Measurements from ENCODE around the gene SLC2A1. TPM values are rescaled to one million over a fixed set of nuclear protein-coding genes. Genes with fewer than 3 reads are reported as not detected.

The SLC2A1 gene
- total RNA-seq, 1 experiment from 2014 or later: 422 TPM

DNA sequence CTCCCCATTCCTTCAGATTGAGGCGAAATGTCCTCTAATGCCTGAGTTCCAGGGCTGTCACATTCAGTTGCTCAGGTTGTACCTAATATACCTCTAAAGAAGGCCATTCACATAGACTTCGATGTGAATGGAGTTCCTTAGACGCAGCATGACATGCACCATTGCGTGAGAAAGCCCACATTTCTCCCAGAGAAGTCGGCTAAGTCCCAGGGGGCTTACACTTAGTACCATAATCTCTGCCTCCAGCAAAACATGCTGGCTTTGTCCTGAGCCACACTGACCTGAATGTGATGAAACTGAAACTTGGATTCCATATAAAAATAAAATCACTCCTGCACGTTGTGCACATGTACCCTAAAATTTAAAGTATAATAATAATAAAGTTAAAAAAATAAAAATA is 23.2 kb upstream of the SLC2A1 start:
- DNase-seq: no peak
- H3K27me3 Mint-ChIP-seq (ENCODE audit: insufficient read depth, unreplicated experiment): no peaks in the 10 kb centered on the region
- ChIA-PET POLR2A (interaction anchor here (1.0 to 1.3 kb wide), 2 partner anchors 26 to 27 kb away, joined by 3 to 4 read pairs; no protein-coding TSS in a partner anchor), CTCF (interaction anchor here (0.6 to 2.8 kb wide), 3 partner anchors 26 to 91 kb away, joined by 3 to 22 read pairs (median 7); no protein-coding TSS in a partner anchor)
- no TSS peak for BruUV-seq (replicated peaks)
- Histone ChIP-seq H3K36me3 (ENCODE audit: control insufficient read depth, insufficient read depth, low read length) (no peaks in the 10 kb centered on the region), H3K4me3 (ENCODE audit: low read depth, low read length) (no peak overlapping the region), H3K27me3 (replicated peaks; ENCODE audit: control insufficient read depth, insufficient read depth, low read length) (no peaks in the 10 kb centered on the region), H3K9me3 (no peaks in the 10 kb centered on the region), H3K4me1 (peaks cover 55% of the 10 kb centered on the region)
- no peak overlapping the region for H3K4me3 Mint-ChIP-seq (ENCODE audit: unreplicated experiment)
- peak overlapping the region; percentile 96 for H3K27ac Mint-ChIP-seq (ENCODE audit: unreplicated experiment)
- intact Hi-C loops (cut with micrococcal nuclease; ENCODE audit: unreplicated experiment): loop anchor here (2.0 kb wide), 1 partner anchor 63 kb away; no protein-coding TSS in a partner anchor
- peaks cover 41% of the 10 kb centered on the region for H3K4me1 Mint-ChIP-seq (ENCODE audit: low read depth, unreplicated experiment)
- H3K36me3 Mint-ChIP-seq (ENCODE audit: insufficient read depth, unreplicated experiment): peaks cover 16% of the 10 kb centered on the region
- H3K9me3 Mint-ChIP-seq (ENCODE audit: unreplicated experiment): no peaks in the 10 kb centered on the region
- TF ChIP-seq, protein P1, sequence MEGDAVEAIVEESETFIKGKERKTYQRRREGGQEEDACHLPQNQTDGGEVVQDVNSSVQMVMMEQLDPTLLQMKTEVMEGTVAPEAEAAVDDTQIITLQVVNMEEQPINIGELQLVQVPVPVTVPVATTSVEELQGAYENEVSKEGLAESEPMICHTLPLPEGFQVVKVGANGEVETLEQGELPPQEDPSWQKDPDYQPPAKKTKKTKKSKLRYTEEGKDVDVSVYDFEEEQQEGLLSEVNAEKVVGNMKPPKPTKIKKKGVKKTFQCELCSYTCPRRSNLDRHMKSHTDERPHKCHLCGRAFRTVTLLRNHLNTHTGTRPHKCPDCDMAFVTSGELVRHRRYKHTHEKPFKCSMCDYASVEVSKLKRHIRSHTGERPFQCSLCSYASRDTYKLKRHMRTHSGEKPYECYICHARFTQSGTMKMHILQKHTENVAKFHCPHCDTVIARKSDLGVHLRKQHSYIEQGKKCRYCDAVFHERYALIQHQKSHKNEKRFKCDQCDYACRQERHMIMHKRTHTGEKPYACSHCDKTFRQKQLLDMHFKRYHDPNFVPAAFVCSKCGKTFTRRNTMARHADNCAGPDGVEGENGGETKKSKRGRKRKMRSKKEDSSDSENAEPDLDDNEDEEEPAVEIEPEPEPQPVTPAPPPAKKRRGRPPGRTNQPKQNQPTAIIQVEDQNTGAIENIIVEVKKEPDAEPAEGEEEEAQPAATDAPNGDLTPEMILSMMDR (IDR thresholded peaks at IDR 0.05; ENCODE audit: insufficient read depth in 1 of 2, low read depth in 1 of 2, low read length in 1 of 2, severe bottlenecking in 1 of 2, unreplicated experiment in 1 of 2): no peak

GRCh38 chr1:42981255-42981805 is 22.7 kb upstream of the SLC2A1 start:
- Histone ChIP-seq H3K9me3 (no peaks in the 10 kb centered on the region), H3K36me3 (ENCODE audit: control insufficient read depth, insufficient read depth, low read length) (no peaks in the 10 kb centered on the region), H3K4me1 (peaks cover 55% of the 10 kb centered on the region), H3K27me3 (replicated peaks; ENCODE audit: control insufficient read depth, insufficient read depth, low read length) (no peaks in the 10 kb centered on the region), H3K4me3 (ENCODE audit: low read depth, low read length) (no peak overlapping the region)
- TF ChIP-seq, protein P1 (IDR thresholded peaks at IDR 0.05; ENCODE audit: insufficient read depth in 1 of 2, low read depth in 1 of 2, low read length in 1 of 2, severe bottlenecking in 1 of 2, unreplicated experiment in 1 of 2): no peak
- no peaks in the 10 kb centered on the region for H3K9me3 Mint-ChIP-seq (ENCODE audit: unreplicated experiment)
- peak overlapping the region; percentile 78 for H3K4me3 Mint-ChIP-seq (ENCODE audit: unreplicated experiment)
- peak overlapping the region; percentile 98 for H3K27ac Mint-ChIP-seq (ENCODE audit: unreplicated experiment)
- POLR2A ChIA-PET: interaction anchor here (1.0 to 1.3 kb wide), 2 partner anchors 26 to 27 kb away, joined by 3 to 4 read pairs; no protein-coding TSS in a partner anchor
- no TSS peak for BruUV-seq (replicated peaks)
- intact Hi-C loops (cut with micrococcal nuclease; ENCODE audit: unreplicated experiment): loop anchor here (2.0 kb wide), 1 partner anchor 63 kb away; no protein-coding TSS in a partner anchor
- H3K27me3 Mint-ChIP-seq (ENCODE audit: insufficient read depth, unreplicated experiment): no peaks in the 10 kb centered on the region
- CTCF ChIA-PET: interaction anchor here (0.6 to 2.8 kb wide), 3 partner anchors 26 to 92 kb away, joined by 3 to 22 read pairs (median 7); no protein-coding TSS in a partner anchor
- H3K4me1 Mint-ChIP-seq (ENCODE audit: low read depth, unreplicated experiment): peaks cover 41% of the 10 kb centered on the region
- DNase-seq: no peak
- H3K36me3 Mint-ChIP-seq (ENCODE audit: insufficient read depth, unreplicated experiment): peaks cover 16% of the 10 kb centered on the region

GRCh38 chr1:42979896-42980800 is 21.5 kb upstream of the SLC2A1 start:
- Mint-ChIP-seq H3K27ac (ENCODE audit: unreplicated experiment) (peak overlapping the region; percentile 98), H3K9me3 (ENCODE audit: unreplicated experiment) (no peaks in the 10 kb centered on the region), H3K27me3 (ENCODE audit: insufficient read depth, unreplicated experiment) (no peaks in the 10 kb centered on the region), H3K4me3 (ENCODE audit: unreplicated experiment) (peak overlapping the region; percentile 78), H3K4me1 (ENCODE audit: low read depth, unreplicated experiment) (peaks cover 48% of the 10 kb centered on the region), H3K36me3 (ENCODE audit: insufficient read depth, unreplicated experiment) (peaks cover 16% of the 10 kb centered on the region)
- ChIA-PET CTCF (interaction anchor here (0.6 to 2.8 kb wide), 6 partner anchors 27 to 93 kb away, joined by 3 to 22 read pairs (median 4); no protein-coding TSS in a partner anchor), POLR2A (interaction anchor here (0.7 to 1.4 kb wide), 5 partner anchors 13 to 29 kb away, joined by 3 to 6 read pairs (median 5); partner anchors contain the start of gene SLC2A1)
- DNase-seq: peak; percentile 77 to 87
- intact Hi-C loops (cut with micrococcal nuclease; ENCODE audit: unreplicated experiment): loop anchor here (1.0 to 2.0 kb wide), 5 partner anchors 19 to 73 kb away; no protein-coding TSS in a partner anchor
- H3K27me3 ChIP-seq (replicated peaks; ENCODE audit: control insufficient read depth, insufficient read depth, low read length): no peaks in the 10 kb centered on the region
- no peaks in the 10 kb centered on the region for H3K9me3 ChIP-seq
- H3K4me1 ChIP-seq: peaks cover 55% of the 10 kb centered on the region
- peak overlapping the region; percentile 17 for H3K4me3 ChIP-seq (ENCODE audit: low read depth, low read length)
- TF ChIP-seq, protein P1 (IDR thresholded peaks at IDR 0.05; ENCODE audit: insufficient read depth in 1 of 2, low read depth in 1 of 2, low read length in 1 of 2, severe bottlenecking in 1 of 2, unreplicated experiment in 1 of 2): no peak
- H3K36me3 ChIP-seq (ENCODE audit: control insufficient read depth, insufficient read depth, low read length): no peaks in the 10 kb centered on the region
- BruUV-seq (replicated peaks): TSS peak; percentile 84

Data from Caco-2 (cell line).